BE2C (cell line): ENCODE results near the gene PDIA6.

Experiments used
- DNase-seq: peaks from one replicate; pipeline ENCODE4 v3.0.0-alpha.2; 2020
- H3K27me3 ChIP-seq: fragments of 250-450 bp; sonication (Bioruptor Pico); 2 replicates; pipeline ENCODE4 v1.5.1; 2020; ENCODE audit warnings: mild to moderate bottlenecking
- H3K36me3 ChIP-seq: fragments of 250-450 bp; sonication (Bioruptor Pico); 2 replicates; pipeline ENCODE4 v1.5.1; 2020; ENCODE audit warnings: mild to moderate bottlenecking
- H3K4me1 ChIP-seq: fragments of 250-450 bp; sonication (Bioruptor Pico); 2 replicates; pipeline ENCODE4 v1.5.1; 2020
- H3K4me3 ChIP-seq: 2 replicates; pipeline ENCODE4 v1.5.1; 2011; ENCODE audit warnings: low read depth, low read length
- H3K9me3 ChIP-seq: fragments of 250-450 bp; sonication (Bioruptor Pico); 2 replicates; pipeline ENCODE4 v1.5.1; 2020
- TF ChIP-seq, protein P1 (sequence below): IDR thresholded peaks from 2 replicates; pipeline ENCODE4 v1.5.1; 2012; ENCODE audit warnings: mild to moderate bottlenecking, low read depth, low read length

The PDIA6 gene

DNA sequence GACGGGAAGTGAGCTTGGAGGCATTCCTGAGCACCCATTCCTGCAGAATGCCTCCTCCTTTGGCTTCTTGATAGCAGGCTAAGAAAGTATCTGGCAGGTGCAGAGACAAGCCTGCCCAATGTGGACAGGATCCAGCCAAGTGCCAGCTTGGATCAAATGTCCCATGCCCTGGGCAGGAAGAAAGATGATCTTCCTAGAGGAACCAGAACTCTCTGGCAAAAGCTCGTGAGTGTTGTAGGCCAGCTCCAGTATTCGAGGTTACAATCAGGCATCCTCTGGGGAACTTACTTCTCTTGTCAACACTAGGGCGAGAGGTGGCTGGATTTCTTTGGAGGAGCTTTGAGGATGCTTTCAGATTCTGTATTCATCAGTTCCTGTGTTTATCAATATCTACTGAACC is 29.9 kb upstream of the PDIA6 start:
- Histone ChIP-seq H3K4me3 (no peak overlapping the region), H3K4me1 (no peaks in the 10 kb centered on the region), H3K9me3 (0 out of 2 replicates have a peak, but pooled peaks cover 2% of the 10 kb centered on the region), H3K27me3 (no peaks in the 10 kb centered on the region), H3K36me3 (no peaks in the 10 kb centered on the region)
- DNase-seq = no peak
- TF ChIP-seq, protein P1, sequence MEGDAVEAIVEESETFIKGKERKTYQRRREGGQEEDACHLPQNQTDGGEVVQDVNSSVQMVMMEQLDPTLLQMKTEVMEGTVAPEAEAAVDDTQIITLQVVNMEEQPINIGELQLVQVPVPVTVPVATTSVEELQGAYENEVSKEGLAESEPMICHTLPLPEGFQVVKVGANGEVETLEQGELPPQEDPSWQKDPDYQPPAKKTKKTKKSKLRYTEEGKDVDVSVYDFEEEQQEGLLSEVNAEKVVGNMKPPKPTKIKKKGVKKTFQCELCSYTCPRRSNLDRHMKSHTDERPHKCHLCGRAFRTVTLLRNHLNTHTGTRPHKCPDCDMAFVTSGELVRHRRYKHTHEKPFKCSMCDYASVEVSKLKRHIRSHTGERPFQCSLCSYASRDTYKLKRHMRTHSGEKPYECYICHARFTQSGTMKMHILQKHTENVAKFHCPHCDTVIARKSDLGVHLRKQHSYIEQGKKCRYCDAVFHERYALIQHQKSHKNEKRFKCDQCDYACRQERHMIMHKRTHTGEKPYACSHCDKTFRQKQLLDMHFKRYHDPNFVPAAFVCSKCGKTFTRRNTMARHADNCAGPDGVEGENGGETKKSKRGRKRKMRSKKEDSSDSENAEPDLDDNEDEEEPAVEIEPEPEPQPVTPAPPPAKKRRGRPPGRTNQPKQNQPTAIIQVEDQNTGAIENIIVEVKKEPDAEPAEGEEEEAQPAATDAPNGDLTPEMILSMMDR = no peak

DNA sequence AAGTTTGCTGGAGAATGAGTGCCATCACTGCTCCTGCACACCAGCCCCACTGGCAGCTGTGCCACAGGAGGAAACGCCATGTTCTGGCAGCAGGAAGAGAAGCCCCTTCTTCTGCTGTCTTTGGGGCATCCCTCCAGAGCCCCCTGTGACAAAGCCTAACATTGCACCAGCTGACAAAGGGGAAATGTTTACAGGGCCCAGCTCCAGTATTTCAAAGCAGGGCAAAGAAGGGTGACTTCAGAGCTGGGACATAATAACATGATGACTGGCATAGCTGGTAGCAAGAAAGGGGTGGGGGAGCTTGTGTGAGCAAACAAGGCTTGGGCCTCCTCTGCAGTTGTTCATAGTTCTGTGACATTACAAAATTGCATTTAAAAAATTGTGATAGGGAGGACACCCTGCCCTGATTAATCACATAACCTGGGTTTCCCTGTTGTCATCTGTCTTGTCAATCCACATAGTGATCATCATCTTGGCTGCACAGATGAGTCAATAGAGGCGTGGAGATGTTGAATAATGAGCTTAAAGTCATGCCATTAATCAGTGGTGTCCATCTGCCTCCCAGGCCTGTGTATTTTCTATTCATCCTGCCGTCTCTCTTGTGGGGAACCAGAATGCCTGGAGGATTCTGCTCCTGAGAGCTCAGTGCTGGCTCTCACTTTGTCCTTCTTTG is 29.1 kb upstream of the PDIA6 start:
- TF ChIP-seq, protein P1 = no peak
- Histone ChIP-seq H3K36me3 (no peaks in the 10 kb centered on the region), H3K4me3 (no peak overlapping the region), H3K27me3 (no peaks in the 10 kb centered on the region), H3K9me3 (0 out of 2 replicates have a peak, but pooled peaks cover 2% of the 10 kb centered on the region), H3K4me1 (no peaks in the 10 kb centered on the region)
- no peak for DNase-seq

DNA sequence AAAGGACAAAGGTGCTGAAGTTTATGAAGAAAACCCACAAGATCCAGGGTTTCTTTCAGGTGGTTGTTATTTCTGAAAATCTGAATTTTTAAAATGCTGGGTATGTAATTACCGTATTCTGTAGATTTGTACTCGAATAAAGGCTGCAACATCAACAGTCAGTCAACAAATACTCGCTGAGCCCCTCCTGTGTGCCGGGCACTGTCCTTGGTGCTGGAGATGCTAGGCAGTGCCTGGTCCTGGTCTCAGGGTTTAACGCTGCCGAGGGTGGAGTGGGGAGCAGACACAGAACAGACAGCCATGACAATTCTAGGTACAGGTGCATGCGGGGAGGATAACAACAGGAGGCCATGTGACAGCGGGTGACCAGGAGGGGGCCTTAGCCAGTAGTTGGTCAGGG is 27.2 kb upstream of the PDIA6 start:
- TF ChIP-seq, protein P1 = no peak
- DNase-seq = no peak
- no peaks in the 10 kb centered on the region for H3K36me3 ChIP-seq
- no peak overlapping the region for H3K4me3 ChIP-seq
- 0 out of 2 replicates have a peak, but pooled peaks cover 2% of the 10 kb centered on the region for H3K9me3 ChIP-seq
- H3K27me3 ChIP-seq = no peaks in the 10 kb centered on the region
- H3K4me1 ChIP-seq = no peaks in the 10 kb centered on the region

DNA sequence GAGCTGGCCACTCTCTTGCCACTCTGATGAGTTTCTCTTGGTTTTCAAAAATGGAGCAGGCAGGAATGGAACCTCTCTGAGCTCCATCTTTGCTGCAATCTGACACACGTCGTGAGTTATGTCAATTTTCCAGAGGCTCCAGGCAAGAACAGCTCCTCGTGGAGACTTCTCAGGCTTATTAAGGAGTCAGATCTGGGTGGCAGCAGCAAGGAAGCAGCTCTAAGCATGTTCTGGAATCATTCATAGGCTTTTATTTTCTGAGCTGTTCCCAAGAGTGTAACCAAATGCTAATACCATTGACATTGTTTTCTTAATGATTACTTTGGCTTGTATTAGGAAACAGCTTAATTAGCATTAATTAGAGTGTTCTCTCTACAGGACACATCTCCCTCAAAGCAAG is 26.1 kb upstream of the PDIA6 start:
- no peak for DNase-seq
- Histone ChIP-seq H3K36me3 (no peaks in the 10 kb centered on the region), H3K4me1 (no peaks in the 10 kb centered on the region), H3K27me3 (no peaks in the 10 kb centered on the region), H3K4me3 (no peak overlapping the region), H3K9me3 (0 out of 2 replicates have a peak, but pooled peaks cover 2% of the 10 kb centered on the region)
- TF ChIP-seq, protein P1 = no peak

DNA sequence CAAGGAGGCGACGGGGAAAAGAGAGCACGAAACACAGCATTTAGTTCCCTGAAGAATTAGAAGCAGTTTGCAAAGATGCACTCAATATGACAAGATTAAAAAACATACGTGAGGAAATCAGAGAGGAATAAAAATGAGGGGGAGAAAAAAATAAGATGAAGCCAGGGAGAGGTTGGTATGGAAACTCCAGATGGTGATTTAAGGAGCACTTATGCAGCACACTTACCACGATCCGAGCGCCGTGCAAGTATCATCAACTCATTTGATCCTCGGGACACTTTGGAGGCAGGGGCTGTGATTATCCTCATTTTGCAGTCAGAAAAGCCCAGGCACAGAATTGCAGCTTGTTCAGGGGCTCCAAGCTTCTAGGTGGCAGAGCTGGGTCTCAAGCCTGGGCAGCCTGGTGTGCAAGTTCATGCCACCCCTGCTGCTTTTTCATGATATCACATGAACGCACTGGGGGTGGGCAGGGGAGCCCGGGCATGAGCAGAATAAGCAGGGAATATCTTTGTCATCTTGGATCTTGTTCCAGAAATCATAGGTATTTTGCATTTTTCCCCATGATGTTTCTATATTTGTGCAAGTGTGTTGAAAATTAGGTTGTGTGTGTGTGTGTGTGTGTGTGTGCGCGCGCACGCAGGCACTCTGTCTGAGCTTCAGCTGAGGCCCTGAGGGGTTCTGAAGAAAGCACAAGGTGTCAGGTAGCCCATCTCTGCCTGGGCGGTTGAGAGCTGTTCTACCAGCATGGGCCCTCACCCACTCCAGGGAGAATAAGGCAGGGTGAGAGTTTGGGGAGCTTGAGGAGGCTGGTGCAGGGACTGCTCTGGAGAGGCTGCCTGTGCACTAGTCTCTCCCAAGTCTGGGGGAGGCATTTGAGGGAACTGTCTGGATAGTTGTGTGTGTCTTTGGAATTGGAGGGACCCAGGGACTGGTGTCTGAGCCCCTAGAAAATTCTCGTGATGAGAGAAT is 25.0 kb upstream of the PDIA6 start:
- H3K4me3 ChIP-seq = no peak overlapping the region
- H3K9me3 ChIP-seq = 0 out of 2 replicates have a peak, but pooled peaks cover 2% of the 10 kb centered on the region
- no peaks in the 10 kb centered on the region for H3K4me1 ChIP-seq
- DNase-seq = no peak
- no peaks in the 10 kb centered on the region for H3K36me3 ChIP-seq
- no peaks in the 10 kb centered on the region for H3K27me3 ChIP-seq
- TF ChIP-seq, protein P1 = no peak
